Measurements from ENCODE around the gene PA2G4. TPM values are rescaled to one million over a fixed set of nuclear protein-coding genes. Genes with fewer than 3 reads are reported as not detected.
"Not testable (repeated sequence)": the region's sequence is repeated elsewhere in the genome, so short reads cannot be mapped to it uniquely, and the experiment has no call there.

Gene PA2G4
- total RNA-seq, 6 experiments from 2014 or later = 144 to 190 (median 177) TPM

DNA sequence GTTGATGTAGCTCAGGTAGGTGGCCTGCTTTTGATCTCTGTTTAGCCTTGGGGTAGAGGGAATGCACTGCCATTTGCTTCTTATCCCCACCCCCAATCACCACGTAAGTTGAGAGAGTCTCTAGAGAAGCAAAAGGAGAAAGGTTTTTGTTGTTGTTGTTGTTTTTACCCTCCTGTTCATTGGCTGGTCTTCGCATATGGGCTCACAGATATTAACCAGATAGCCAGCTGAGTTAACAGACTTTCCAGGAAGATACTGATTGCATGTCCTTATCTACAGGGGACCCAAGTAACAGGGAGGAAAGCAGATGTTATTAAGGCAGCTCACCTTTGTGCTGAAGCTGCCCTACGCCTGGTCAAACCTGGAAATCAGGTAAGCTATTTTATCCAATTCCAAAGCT lies 2.9 kb downstream of the PA2G4 start:
- no peak overlapping the region for H3K4me3 Mint-ChIP-seq
- H3K36me3 Mint-ChIP-seq (ENCODE audit: low read depth) = peaks cover 41% of the 10 kb centered on the region
- TF ChIP-seq, protein P1, sequence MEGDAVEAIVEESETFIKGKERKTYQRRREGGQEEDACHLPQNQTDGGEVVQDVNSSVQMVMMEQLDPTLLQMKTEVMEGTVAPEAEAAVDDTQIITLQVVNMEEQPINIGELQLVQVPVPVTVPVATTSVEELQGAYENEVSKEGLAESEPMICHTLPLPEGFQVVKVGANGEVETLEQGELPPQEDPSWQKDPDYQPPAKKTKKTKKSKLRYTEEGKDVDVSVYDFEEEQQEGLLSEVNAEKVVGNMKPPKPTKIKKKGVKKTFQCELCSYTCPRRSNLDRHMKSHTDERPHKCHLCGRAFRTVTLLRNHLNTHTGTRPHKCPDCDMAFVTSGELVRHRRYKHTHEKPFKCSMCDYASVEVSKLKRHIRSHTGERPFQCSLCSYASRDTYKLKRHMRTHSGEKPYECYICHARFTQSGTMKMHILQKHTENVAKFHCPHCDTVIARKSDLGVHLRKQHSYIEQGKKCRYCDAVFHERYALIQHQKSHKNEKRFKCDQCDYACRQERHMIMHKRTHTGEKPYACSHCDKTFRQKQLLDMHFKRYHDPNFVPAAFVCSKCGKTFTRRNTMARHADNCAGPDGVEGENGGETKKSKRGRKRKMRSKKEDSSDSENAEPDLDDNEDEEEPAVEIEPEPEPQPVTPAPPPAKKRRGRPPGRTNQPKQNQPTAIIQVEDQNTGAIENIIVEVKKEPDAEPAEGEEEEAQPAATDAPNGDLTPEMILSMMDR (IDR thresholded peaks at IDR 0.05) = no peak
- H3K4me1 Mint-ChIP-seq (ENCODE audit: low read depth) = peaks cover 34% of the 10 kb centered on the region
- no peaks in the 10 kb centered on the region for H3K9me3 Mint-ChIP-seq
- peaks cover 2% of the 10 kb centered on the region for H3K27me3 Mint-ChIP-seq (ENCODE audit: insufficient read depth)
- peak overlapping the region; percentile 34; the same call in 1 of the 2 replicates for H3K27ac Mint-ChIP-seq
- DNase-seq = no peak

GRCh38 chr12:56110571-56110970 lies 6.2 kb downstream of the PA2G4 start:
- Mint-ChIP-seq H3K36me3 (ENCODE audit: low read depth) (peaks cover 45% of the 10 kb centered on the region), H3K27me3 (ENCODE audit: insufficient read depth) (no peaks in the 10 kb centered on the region), H3K27ac (no peak overlapping the region), H3K4me1 (ENCODE audit: low read depth) (peaks cover 25% of the 10 kb centered on the region), H3K9me3 (no peaks in the 10 kb centered on the region), H3K4me3 (no peak overlapping the region)
- TF ChIP-seq, protein P1 (IDR thresholded peaks at IDR 0.05) = no peak
- DNase-seq = no peak

- Mint-ChIP-seq H3K27ac (peak overlapping the region; percentile 42), H3K4me3 (no peak overlapping the region), H3K9me3 (peaks cover 7% of the 10 kb centered on the region; the same call in 1 of the 2 replicates), H3K27me3 (ENCODE audit: insufficient read depth) (peaks cover 17% of the 10 kb centered on the region), H3K4me1 (ENCODE audit: low read depth) (peaks cover 22% of the 10 kb centered on the region), H3K36me3 (ENCODE audit: low read depth) (peaks cover 42% of the 10 kb centered on the region)
- DNase-seq = no peak
- TF ChIP-seq, protein P1 (IDR thresholded peaks at IDR 0.05) = no peak
Observed at GRCh38 chr12:56114084-56114483, 9.7 kb downstream of the PA2G4 start.

DNA sequence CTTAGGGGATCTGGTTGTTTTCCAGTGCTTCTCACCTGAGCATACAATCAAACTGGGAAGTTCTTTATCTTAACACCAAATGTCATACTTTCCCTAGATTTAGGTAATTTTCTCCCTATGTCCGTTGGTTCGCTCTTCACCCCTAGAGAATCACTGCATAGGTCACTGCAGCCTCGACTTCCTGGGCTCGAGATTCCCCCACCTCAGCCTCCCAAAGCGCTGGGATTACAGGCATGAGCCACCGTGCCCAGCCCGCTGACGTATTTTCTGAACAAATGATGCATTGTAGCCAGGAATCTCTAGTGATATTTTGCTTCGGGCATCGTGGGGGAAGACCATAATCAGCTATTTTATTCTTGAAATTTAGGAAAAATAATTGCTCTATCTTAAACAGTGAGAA lies 11.0 kb downstream of the PA2G4 start:
- TF ChIP-seq, protein P1 (IDR thresholded peaks at IDR 0.05) = no peak
- H3K27me3 Mint-ChIP-seq (ENCODE audit: insufficient read depth) = peaks cover 19% of the 10 kb centered on the region
- DNase-seq = no peak
- peaks cover 7% of the 10 kb centered on the region; the same call in 1 of the 2 replicates for H3K9me3 Mint-ChIP-seq
- peak overlapping the region; percentile 98 for H3K27ac Mint-ChIP-seq
- peaks cover 38% of the 10 kb centered on the region for H3K36me3 Mint-ChIP-seq (ENCODE audit: low read depth)
- H3K4me3 Mint-ChIP-seq = peak overlapping the region; percentile 95
- peaks cover 34% of the 10 kb centered on the region for H3K4me1 Mint-ChIP-seq (ENCODE audit: low read depth)

DNA sequence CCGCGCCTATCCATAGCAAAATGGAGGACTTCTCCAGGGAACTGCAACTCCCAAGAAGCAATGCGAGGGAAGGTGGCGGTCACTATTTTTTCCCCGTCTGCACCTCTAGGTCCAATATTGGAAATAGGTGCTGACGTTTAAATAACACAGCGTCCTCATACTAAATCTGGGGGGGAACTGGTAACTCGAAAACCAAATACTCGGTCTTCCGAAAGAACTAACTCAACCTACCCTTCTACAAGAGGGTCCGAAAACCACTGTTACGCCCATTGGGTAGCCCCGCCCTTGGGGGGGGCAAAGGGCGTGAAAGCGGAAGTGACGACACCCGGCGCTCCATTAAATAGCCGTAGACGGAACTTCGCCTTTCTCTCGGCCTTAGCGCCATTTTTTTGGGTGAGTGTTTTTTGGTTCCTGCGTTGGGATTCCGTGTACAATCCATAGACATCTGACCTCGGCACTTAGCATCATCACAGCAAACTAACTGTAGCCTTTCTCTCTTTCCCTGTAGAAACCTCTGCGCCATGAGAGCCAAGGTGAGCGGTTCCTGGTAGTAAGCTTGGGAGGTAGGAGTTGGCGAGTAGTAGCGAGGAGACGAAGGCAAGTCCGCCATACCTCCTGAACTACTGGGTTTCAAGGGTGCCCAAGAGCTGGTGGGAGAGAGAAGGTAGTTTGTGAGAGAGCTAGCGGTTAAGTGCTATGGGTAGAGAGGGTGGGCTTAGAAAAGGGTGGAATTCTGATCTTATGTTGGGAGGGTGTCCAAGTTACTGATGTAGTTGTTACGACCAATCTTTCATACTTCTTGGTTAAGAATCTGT lies 12.1 kb downstream of the PA2G4 start, which contains the start of gene RPL41:
Gene RPL41, plus strand, starts transcription at position 367 of the 815 bp plus-strand sequence.
- Mint-ChIP-seq H3K27me3 (ENCODE audit: insufficient read depth) (peaks cover 19% of the 10 kb centered on the region), H3K27ac (peak within 1 kb of the TSS; percentile 98), H3K4me3 (peak within 1 kb of the TSS; percentile 95), H3K9me3 (peaks cover 7% of the 10 kb centered on the region; the same call in 1 of the 2 replicates), H3K36me3 (ENCODE audit: low read depth) (peaks cover 38% of the 10 kb centered on the region), H3K4me1 (ENCODE audit: low read depth) (peaks cover 36% of the 10 kb centered on the region)
- TF ChIP-seq, protein P1 (IDR thresholded peaks at IDR 0.05) = no peak
- peak; percentile 83 for DNase-seq

DNA sequence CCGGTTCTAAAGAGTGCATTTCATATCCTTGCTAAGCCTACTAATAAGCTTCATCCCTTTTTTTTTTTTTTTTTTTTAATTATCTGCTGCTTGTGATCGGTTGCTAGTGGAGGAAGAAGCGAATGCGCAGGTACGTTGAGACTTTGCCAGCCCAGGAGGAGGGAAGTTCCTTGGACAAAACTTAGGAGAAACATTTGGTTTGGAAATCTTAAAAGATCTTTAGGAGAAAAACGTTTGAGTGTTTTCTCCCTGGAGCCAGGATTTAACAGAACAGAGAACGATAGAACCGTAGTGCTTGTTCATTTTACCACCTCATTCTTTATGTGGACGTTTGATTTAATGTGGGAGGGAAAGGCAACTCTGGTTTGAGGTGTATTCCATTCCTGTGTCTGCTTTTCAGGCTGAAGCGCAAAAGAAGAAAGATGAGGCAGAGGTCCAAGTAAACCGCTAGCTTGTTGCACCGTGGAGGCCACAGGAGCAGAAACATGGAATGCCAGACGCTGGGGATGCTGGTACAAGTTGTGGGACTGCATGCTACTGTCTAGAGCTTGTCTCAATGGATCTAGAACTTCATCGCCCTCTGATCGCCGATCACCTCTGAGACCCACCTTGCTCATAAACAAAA lies 12.8 kb downstream of the PA2G4 start:
- H3K27ac Mint-ChIP-seq = peak overlapping the region; percentile 98
- peaks cover 38% of the 10 kb centered on the region for H3K36me3 Mint-ChIP-seq (ENCODE audit: low read depth)
- not testable (repeated sequence) for H3K9me3 Mint-ChIP-seq, DNase-seq
- H3K4me1 Mint-ChIP-seq (ENCODE audit: low read depth) = peaks cover 36% of the 10 kb centered on the region
- peaks cover 19% of the 10 kb centered on the region for H3K27me3 Mint-ChIP-seq (ENCODE audit: insufficient read depth)
- peak overlapping the region; percentile 95 for H3K4me3 Mint-ChIP-seq

Data from HFFc6 (cell line).